Effector memory CD4-positive, alpha-beta T cell (primary cell): ENCODE measurements around the gene TRMT11.

ENCODE experiments used
- DNase-seq, 3 donors: peaks; one replicate each; pipeline ENCODE4 v3.0.0-alpha.2; 2020
- H3K27ac ChIP-seq: 2 replicates; pipeline ENCODE4 v1.7.0; 2013; ENCODE audit warnings: mild to moderate bottlenecking, low read length, moderate library complexity; ENCODE audit not compliant: insufficient read depth, poor library complexity, severe bottlenecking
- H3K27me3 ChIP-seq: replicated peaks from 2 replicates; pipeline ENCODE4 v1.7.0; 2013; ENCODE audit warnings: mild to moderate bottlenecking, low read length; ENCODE audit not compliant: insufficient read depth, control insufficient read depth, poor library complexity, severe bottlenecking
- H3K36me3 ChIP-seq: 2 replicates; pipeline ENCODE4 v1.7.0; 2013; ENCODE audit warnings: mild to moderate bottlenecking, low read length, moderate library complexity; ENCODE audit not compliant: control insufficient read depth, insufficient read depth
- H3K4me1 ChIP-seq: 2 replicates; pipeline ENCODE4 v1.7.0; 2013; ENCODE audit warnings: low read length, mild to moderate bottlenecking; ENCODE audit not compliant: control insufficient read depth, insufficient read depth, poor library complexity, severe bottlenecking
- H3K4me3 ChIP-seq: 2 replicates; pipeline ENCODE4 v1.7.0; 2013; ENCODE audit warnings: low read length, low read depth, mild to moderate bottlenecking; ENCODE audit not compliant: insufficient read depth, poor library complexity, severe bottlenecking
- H3K9me3 ChIP-seq: 2 replicates; pipeline ENCODE4 v1.7.0; 2013; ENCODE audit warnings: mild to moderate bottlenecking, low read length, moderate library complexity; ENCODE audit not compliant: control insufficient read depth

The TRMT11 gene

DNA sequence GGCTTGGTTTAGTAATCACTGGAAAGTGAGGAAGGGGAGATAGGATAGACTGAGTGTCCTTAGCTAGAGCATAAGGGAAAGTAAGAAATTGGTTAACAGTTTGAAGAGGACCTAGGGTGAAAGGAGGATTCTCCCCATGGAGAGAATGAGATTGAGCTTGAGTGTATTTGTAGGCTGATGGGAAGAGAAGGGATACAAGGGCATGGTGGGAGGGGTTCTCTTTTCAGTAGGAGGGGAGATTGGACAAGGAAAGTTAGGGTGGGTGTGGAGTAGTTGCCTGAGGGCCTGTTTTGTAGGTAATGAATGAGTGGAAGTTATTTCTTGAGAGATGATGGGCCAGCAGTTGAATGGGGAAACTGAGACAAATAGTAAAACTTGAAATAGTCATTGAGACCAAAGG, 1.9 kb downstream of the TRMT11 start:
- peaks cover 4% of the 10 kb centered on the region for H3K4me1 ChIP-seq
- no peaks in the 10 kb centered on the region for H3K9me3 ChIP-seq
- no peak overlapping the region for H3K27ac ChIP-seq
- no peak overlapping the region for H3K4me3 ChIP-seq
- DNase-seq: no peak
- H3K36me3 ChIP-seq: no peaks in the 10 kb centered on the region
- no peaks in the 10 kb centered on the region for H3K27me3 ChIP-seq

DNA sequence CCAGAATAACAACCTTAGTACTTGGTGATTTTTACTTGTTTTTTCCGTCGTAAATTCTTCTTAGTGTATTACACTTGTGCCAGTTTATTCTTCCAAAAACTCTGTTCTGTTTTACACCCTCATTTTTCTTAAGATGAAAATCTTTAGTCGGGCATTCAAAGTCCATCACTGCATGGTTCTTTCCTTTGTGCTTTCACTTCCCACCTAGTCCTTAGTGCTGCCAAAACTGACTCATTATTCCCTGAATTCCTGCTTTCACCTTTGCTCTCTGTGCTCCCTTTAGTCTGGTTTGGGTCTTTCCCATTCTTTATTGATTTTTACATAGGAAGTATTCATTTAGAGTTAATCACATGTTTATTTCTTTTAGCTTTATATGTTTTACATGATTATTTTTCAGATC, 3.3 kb downstream of the TRMT11 start:
- Histone ChIP-seq H3K27ac (no peak overlapping the region), H3K4me3 (no peak overlapping the region), H3K36me3 (no peaks in the 10 kb centered on the region), H3K9me3 (no peaks in the 10 kb centered on the region), H3K4me1 (peaks cover 4% of the 10 kb centered on the region), H3K27me3 (no peaks in the 10 kb centered on the region)
- no peak for DNase-seq

DNA sequence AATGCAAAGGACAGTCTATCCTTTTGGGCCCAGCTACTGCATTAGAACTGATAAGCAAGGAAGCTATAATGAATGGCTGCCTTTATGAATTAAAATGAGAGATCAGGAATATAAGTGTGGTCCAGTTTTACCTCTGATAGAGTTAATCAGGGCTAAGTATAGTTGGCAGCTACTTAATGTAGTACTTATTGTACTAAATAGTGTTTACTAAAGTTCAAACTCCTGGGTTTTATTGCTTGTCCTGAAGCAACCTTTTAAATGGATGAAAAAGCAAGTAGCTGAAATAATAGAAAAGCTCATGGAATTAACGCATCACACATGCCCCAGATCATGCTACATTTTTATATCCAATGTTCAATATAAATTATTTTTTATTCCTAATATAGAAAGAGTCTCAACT, 5.3 kb downstream of the TRMT11 start:
- Histone ChIP-seq H3K4me1 (peaks cover 4% of the 10 kb centered on the region), H3K4me3 (no peak overlapping the region), H3K9me3 (no peaks in the 10 kb centered on the region), H3K36me3 (no peaks in the 10 kb centered on the region), H3K27me3 (no peaks in the 10 kb centered on the region), H3K27ac (no peak overlapping the region)
- no peak for DNase-seq

- H3K4me1 ChIP-seq: peaks cover 4% of the 10 kb centered on the region
- peaks cover 11% of the 10 kb centered on the region for H3K36me3 ChIP-seq
Measured at GRCh38 chr6:125994670-125995488, 8.5 kb downstream of the TRMT11 start.

GRCh38 chr6:125995972-125996580, 9.7 kb downstream of the TRMT11 start:
- peaks cover 4% of the 10 kb centered on the region for H3K4me1 ChIP-seq
- peak overlapping the region; percentile 4 for H3K4me3 ChIP-seq
- no peak overlapping the region for H3K27ac ChIP-seq
- no peaks in the 10 kb centered on the region for H3K27me3 ChIP-seq
- peak; percentile 29 to 57 (median 35) for DNase-seq
- no peaks in the 10 kb centered on the region for H3K9me3 ChIP-seq
- peaks cover 19% of the 10 kb centered on the region for H3K36me3 ChIP-seq

More at GRCh38 chr6:125994670-125995488, 8.5 kb downstream of the TRMT11 start:
- DNase-seq: no peak
- H3K27me3 ChIP-seq: no peaks in the 10 kb centered on the region
- H3K9me3 ChIP-seq: no peaks in the 10 kb centered on the region
- no peak overlapping the region for H3K27ac ChIP-seq
- H3K4me3 ChIP-seq: no peak overlapping the region

- Histone ChIP-seq H3K27me3 (no peaks in the 10 kb centered on the region), H3K36me3 (peaks cover 18% of the 10 kb centered on the region), H3K4me1 (no peaks in the 10 kb centered on the region), H3K27ac (no peak overlapping the region), H3K9me3 (no peaks in the 10 kb centered on the region), H3K4me3 (no peak overlapping the region)
- no peak for DNase-seq
Measured at GRCh38 chr6:126002755-126003679, 16.7 kb downstream of the TRMT11 start.

DNA sequence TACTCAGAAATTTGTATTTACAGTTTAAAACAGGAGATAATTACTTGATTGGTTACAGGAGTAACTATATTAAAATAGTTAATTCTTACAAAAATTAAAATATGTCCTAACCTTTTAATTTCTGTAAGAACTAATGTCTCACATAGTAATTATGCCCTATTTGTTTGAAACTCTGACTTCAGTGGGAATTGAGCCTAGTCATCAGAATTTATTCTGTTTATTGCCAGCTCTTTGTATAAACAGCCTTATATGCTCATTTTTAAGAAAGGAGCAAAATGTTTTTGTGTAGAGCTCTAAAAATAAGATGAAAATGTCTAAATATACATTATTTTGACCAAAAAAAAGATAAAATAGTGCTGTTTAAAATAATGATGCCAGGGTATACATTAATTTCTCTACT, 21.5 kb downstream of the TRMT11 start:
- Histone ChIP-seq H3K4me3 (no peak overlapping the region), H3K27me3 (no peaks in the 10 kb centered on the region), H3K36me3 (peaks cover 25% of the 10 kb centered on the region), H3K9me3 (no peaks in the 10 kb centered on the region), H3K4me1 (no peaks in the 10 kb centered on the region), H3K27ac (no peak overlapping the region)
- DNase-seq: no peak

- Histone ChIP-seq H3K27me3 (no peaks in the 10 kb centered on the region), H3K36me3 (peaks cover 43% of the 10 kb centered on the region)
Measured at GRCh38 chr6:126010040-126010439, 23.7 kb downstream of the TRMT11 start.

GRCh38 chr6:126015863-126016262, 29.5 kb downstream of the TRMT11 start:
- no peaks in the 10 kb centered on the region for H3K9me3 ChIP-seq
- peaks cover 50% of the 10 kb centered on the region for H3K36me3 ChIP-seq
- H3K4me1 ChIP-seq: no peaks in the 10 kb centered on the region
- H3K4me3 ChIP-seq: no peak overlapping the region
- no peak overlapping the region for H3K27ac ChIP-seq
- DNase-seq: no peak
- no peaks in the 10 kb centered on the region for H3K27me3 ChIP-seq

More at GRCh38 chr6:126010040-126010439, 23.7 kb downstream of the TRMT11 start:
- H3K27ac ChIP-seq: no peak overlapping the region
- no peak for DNase-seq
- H3K9me3 ChIP-seq: no peaks in the 10 kb centered on the region
- no peaks in the 10 kb centered on the region for H3K4me1 ChIP-seq
- no peak overlapping the region for H3K4me3 ChIP-seq
